Lower leg skin (tissue), 4 donors: Measurements from ENCODE around the gene SORBS2. TPM values are rescaled to one million over a fixed set of nuclear protein-coding genes. Genes with fewer than 3 reads are reported as not detected.

Experiments used
- DNase-seq, 2 donors: peaks; one replicate each; pipeline ENCODE4 v3.0.0-alpha.2; 2019; ENCODE audit warnings: low spot score in 2 of 2
- H3K4me3 ChIP-seq: fragments of 200-600 bp; sonication (generic); 2 replicates; pipeline ENCODE4 v1.5.1; 2017; ENCODE audit warnings: mild to moderate bottlenecking, low read depth; ENCODE audit not compliant: poor library complexity, severe bottlenecking
- POLR2A ChIP-seq, 2 donors: fragments of 450-650 bp; IDR thresholded peaks; one replicate each; pipeline ENCODE4 v1.6.1; 2016 to 2017; ENCODE audit warnings: antibody characterized with exemption in 2 of 2, mild to moderate bottlenecking in 1 of 2, moderate library complexity in 1 of 2
- WGBS, 2 donors: methylation state at CpG; one replicate each; pipeline ENCODE4 v1.1.5; 2018; 5-methylcytosine and 5-hydroxymethylcytosine counted together
- intact Hi-C: fragments of 100-400 bp; cut with DNase I; formaldehyde crosslinking; loops from one replicate; pipeline ENCODE4 v1.15.0; 2023; ENCODE audit warnings: low total_unique reads
- total RNA-seq, 4 donors: library from RNA; depleted of rRNA; stranded (reverse); fragments of >200 nt; gene quantifications; one replicate each; pipeline ENCODE4 v1.1.0, GENCODE V29; 2016
- TF ChIP-seq, protein P1 (sequence below), 3 donors: fragments of 450-650 bp; IDR thresholded peaks; one replicate each; pipeline ENCODE4 v1.5.1; 2016; ENCODE audit warnings: antibody characterized with exemption in 3 of 3, mild to moderate bottlenecking in 3 of 3, moderate library complexity in 2 of 3

Gene SORBS2
- total RNA-seq, 4 donors from 2014 or later = 10.5 to 34.7 (median 20.6) TPM

DNA sequence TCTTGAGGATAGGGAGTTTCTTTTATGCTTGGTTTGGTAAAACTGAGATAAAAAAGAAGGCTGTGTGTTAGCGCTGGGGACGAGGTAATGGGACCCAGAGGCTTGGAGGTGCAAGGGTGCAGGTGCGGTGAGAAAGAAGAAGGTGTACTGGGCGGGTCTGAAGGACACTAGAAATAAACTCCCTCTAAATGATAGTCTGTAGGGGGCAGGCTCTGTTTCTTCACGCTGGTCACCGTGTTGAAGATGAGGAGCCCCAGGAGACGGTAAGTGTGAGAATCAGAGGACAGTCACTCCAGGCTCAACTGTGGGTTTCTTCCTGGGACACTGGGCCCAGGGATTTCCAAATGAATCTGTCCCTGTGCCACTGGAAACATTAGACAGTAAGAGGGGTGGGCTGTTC lies 131.4 kb downstream of the SORBS2 start:
- WGBS, 2 donors = 85% methylated on average over 7 of the region's 7 CpGs
- no peak for TF ChIP-seq POLR2A (IDR thresholded peaks at IDR 0.05)
- TF ChIP-seq, protein P1, sequence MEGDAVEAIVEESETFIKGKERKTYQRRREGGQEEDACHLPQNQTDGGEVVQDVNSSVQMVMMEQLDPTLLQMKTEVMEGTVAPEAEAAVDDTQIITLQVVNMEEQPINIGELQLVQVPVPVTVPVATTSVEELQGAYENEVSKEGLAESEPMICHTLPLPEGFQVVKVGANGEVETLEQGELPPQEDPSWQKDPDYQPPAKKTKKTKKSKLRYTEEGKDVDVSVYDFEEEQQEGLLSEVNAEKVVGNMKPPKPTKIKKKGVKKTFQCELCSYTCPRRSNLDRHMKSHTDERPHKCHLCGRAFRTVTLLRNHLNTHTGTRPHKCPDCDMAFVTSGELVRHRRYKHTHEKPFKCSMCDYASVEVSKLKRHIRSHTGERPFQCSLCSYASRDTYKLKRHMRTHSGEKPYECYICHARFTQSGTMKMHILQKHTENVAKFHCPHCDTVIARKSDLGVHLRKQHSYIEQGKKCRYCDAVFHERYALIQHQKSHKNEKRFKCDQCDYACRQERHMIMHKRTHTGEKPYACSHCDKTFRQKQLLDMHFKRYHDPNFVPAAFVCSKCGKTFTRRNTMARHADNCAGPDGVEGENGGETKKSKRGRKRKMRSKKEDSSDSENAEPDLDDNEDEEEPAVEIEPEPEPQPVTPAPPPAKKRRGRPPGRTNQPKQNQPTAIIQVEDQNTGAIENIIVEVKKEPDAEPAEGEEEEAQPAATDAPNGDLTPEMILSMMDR (IDR thresholded peaks at IDR 0.05) = no peak
- no peak overlapping the region for H3K4me3 ChIP-seq
- DNase-seq = no peak
- intact Hi-C loops = no loop called here

DNA sequence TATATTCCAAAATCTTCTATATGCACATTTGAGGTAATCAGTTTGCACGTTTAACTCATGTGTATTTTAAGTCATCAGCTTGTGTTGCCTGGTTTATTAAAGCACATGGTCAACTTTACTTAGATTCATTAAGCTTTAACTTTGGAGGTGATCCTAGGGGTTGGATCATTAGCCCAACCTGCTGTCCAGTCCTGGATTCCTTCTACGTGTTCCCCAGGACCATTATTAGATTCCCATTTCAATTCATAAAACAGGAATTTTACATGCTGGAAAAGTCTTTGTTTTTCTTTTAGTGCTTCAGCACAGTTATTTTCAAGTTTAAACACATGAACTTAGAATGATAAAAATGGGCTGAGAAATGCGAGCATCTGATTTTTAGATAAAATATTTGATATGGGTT lies 132.5 kb downstream of the SORBS2 start:
- no peak overlapping the region for H3K4me3 ChIP-seq
- intact Hi-C loops = no loop called here
- 66 to 69% methylated on average over 3 of the region's 3 CpGs for WGBS, 2 donors
- TF ChIP-seq POLR2A (IDR thresholded peaks at IDR 0.05) = no peak
- TF ChIP-seq, protein P1 (IDR thresholded peaks at IDR 0.05) = no peak
- no peak for DNase-seq

DNA sequence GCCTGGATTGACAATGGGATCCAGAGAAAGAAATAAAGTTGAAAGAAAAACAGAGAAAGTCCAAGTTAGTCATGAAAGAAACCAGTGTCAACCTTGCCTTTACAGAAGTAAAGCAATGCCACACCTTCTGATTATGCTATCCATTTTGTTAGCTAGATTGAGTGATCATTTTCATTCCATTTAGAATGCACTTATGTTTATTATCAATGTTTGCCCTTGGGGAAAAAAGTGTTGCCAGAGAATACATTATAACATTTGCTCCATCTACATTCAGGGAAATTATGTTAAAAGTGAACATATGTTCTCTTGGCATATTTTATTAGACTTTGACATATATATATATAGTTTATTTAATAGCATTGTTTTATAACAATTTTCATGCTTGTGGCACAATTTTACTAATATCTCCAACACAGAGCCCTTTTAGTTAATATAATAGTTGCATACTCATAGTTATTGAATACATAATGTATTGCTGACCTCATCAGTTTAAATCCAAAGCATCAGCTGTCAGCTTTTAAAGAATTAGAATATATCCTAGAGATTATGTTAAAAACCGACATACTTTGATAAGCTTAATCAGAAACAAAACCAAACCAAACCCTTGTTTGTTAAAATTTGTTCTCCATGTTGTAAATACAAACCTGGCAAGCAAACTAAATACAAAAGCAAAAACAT lies 134.2 kb downstream of the SORBS2 start:
- 73 to 79% methylated on average over 1 of the region's 1 CpG for WGBS, 2 donors
- intact Hi-C loops = no loop called here
- no peak overlapping the region for H3K4me3 ChIP-seq
- TF ChIP-seq POLR2A (IDR thresholded peaks at IDR 0.05) = no peak
- TF ChIP-seq, protein P1 (IDR thresholded peaks at IDR 0.05) = no peak
- no peak for DNase-seq

DNA sequence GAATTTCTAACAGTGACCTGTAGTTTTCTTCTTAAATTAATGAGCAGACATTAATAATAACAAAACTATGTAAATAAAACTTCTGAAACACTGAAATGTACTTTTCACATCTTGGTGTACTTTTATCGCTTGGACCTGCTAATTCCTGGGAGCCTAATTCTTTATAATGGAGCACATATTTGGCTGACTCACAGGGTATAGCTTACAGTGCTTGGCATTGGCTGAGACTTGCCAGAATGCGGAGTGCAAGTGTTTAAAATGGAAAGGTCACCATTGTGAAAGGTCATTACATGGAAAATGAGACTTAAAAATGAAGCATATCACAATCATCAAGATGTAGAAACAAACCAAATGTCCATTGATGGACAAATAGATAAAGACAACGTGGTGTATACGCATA lies 139.4 kb downstream of the SORBS2 start:
- 62 to 87% methylated on average over 4 of the region's 4 CpGs for WGBS, 2 donors
- no peak overlapping the region for H3K4me3 ChIP-seq
- DNase-seq = no peak
- TF ChIP-seq POLR2A (IDR thresholded peaks at IDR 0.05) = no peak
- TF ChIP-seq, protein P1 (IDR thresholded peaks at IDR 0.05) = no peak
- intact Hi-C loops = no loop called here

DNA sequence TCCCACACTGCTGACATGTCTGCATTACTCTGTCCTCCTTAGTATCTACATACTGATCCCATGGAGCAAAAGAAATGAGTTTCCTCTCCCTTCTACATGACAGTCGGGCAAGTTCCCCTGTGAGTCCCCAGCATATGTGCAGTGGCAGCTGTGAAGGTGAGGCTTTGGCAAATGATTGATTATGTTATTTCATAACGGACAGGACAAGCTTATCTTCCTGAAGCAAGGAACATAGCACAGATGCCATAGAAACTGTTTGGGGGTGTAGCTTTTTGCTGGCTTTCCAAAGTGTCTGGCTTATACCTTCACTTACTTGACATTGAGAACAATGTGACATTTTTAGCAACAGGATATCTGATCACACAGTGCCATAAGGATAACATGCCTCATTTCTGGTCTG lies 139.8 kb downstream of the SORBS2 start:
- H3K4me3 ChIP-seq = no peak overlapping the region
- WGBS, 2 donors = 21 to 76% methylated on average over 2 of the region's 2 CpGs
- no peak for TF ChIP-seq POLR2A (IDR thresholded peaks at IDR 0.05)
- TF ChIP-seq, protein P1 (IDR thresholded peaks at IDR 0.05) = no peak
- intact Hi-C loops = no loop called here
- no peak for DNase-seq

DNA sequence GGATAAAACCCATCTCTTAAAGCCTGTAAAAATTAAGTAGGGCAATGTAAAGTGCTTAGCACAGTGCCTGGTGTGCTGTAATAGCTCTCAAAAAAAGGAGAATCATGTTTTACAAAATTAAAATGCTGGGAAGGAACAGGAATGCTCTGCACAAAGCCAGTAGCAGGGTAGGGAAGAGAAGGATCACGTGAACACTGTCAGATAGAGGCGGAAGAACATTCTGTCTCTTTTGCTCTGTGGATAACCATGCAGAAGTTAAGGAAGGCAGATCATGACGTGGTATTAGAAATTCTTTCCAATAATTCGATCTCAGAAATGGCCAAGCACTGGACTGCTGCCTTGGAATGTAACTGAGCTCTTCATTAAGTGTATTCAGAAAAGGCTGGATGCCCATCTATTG lies 140.5 kb downstream of the SORBS2 start:
- intact Hi-C loops = no loop called here
- TF ChIP-seq, protein P1 (IDR thresholded peaks at IDR 0.05) = no peak
- no peak for TF ChIP-seq POLR2A (IDR thresholded peaks at IDR 0.05)
- no peak for DNase-seq
- 76 to 88% methylated on average over 4 of the region's 4 CpGs for WGBS, 2 donors
- H3K4me3 ChIP-seq = no peak overlapping the region
